Stimulated activated CD8-positive, alpha-beta memory T cell treated with anti-CD3 and anti-CD28 coated beads, Interleukin-4, amount 100 ng/mL, for 48 hours (primary cell): ENCODE data around the gene GAB2.
"Not testable (repeated sequence)": the region's sequence is repeated elsewhere in the genome, so short reads cannot be mapped to it uniquely, and the experiment has no call there.

ENCODE experiments used
- DNase-seq: peaks from one replicate; pipeline ENCODE4 v3.0.0-alpha.2; 2020

GAB2 gene

DNA sequence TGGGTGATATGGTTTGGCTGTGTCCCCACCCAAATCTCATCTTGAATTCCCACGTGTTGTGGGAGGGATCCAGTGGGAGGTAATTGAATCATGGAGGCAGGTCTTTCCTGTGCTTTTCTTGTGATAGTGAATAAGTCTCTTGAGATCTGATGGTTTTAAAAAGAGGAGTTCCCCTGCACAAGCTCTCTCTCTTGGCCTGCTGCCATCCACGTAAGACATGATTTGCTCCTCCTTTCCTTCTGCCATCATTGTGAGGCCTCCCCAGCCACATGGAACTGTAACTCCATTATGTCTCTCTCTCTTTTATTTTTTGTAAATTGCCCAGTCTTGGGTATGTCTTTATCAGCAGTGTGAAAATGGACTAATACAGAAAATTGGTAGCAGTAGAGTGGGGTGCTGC is 145.8 kb downstream of the GAB2 start:
- not testable (repeated sequence) for DNase-seq

DNA sequence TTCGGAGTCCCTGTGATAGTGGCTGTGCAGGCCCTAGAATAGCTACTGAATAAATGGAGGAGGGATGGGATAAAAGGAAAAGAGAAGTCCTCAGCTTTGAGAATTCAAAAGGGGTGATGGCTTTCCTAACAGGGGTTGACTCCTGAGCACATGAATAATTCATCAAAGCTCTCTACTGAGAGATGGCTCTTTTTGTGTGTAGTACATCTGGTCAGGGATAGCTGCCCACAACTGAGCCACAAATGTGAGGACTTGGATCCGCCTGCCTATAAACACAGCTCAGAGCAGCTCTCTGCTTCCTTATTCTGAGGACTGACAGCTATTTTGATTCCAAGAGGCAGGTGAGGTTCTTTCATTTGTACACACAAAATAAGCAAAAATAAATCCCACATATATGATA is 146.6 kb downstream of the GAB2 start:
- DNase-seq: no peak

DNA sequence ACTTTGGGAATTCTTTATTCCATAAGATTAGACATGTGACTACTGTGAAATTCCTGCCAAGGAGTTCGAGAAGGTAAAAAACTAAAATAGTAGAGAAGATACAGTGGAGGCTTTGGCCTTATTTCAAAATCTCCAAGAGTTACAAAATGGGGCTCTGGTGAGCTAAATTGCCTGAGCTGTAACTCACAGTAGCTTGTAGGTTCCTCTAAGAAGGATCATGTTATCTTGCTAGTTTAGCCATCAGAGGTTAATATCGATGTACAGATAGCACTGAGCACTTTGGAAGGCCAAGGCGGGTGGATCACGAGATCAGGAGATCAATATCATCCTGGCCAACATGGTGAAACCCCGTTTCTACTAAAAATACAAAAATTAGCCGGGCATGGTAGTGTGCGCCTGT is 147.8 kb downstream of the GAB2 start:
- no peak for DNase-seq

DNA sequence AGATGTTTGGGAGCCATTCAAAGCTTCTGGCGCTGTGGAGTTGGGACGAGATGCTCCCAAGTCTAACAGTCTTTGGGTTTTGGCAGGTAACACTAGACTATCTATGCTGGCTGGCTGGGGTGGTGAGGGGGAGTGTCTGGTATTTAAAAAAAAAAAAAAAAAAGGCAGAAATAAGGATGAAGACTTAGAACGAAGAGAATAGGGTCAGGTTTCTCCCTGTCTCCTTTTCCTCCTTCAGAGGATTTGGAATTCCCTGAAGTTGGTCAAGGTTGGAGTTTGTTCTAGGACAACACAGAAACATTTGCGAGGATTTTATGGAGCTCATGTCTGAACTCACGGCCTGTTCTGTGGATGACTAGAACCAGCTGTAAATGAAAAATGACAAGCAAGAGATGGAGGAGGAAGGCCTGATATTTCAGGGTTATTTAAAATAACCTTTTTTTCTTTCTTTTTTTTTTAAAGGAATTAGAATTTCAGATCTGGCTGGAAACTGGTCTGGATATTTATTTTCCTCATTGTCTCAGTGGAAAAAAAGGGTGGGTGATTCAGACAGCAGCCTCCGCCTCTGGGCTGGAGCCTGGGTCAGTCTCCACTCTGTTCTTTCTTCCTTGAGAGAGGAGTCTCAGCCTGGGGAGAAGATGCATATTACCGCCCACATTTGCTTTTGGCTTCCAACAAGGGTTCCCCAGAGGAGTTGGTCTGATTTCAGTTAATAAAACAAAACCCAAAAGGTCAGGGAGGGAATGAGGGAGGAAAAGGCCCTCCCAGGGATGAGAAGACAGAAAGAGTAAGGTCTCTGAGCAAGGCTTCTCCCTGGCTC is 148.8 kb downstream of the GAB2 start:
- no peak for DNase-seq

DNA sequence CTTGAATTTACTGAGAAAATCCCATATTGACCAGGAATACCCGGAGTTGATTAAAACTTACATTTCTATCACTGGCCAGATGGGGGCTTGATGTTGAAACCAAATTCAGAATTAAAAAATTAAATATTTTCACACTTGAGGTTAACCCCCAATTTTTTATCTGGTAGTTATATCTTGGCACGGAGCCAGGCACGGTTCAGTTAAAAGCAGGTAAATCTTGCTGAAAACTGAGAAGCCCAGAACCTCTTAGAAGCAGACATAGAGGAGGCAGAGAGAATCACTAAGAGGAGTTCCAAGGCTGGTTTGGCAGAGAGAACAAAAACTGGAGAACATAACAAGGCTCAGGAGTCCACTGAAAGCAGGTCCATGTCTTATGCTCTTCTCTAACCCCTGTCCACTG is 151.2 kb downstream of the GAB2 start:
- no peak for DNase-seq

DNA sequence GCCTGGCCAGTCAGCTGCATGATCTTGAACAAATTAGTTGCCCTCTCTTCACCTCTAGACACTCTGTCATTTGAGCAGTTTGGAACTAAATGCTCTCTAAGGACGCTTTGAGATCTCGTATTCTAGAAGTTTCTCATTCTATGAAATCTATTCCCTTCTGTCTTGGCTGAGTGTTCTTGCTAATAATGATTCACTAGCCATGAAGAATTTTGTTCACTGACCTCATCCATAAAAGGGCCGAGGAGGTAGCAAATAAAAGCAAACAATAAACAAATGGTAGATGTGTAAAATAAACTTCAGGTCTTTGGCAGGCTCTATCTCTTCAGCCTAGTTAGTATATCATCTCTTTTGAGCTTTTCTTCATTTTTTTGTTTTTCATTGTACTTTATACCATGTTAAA is 152.3 kb downstream of the GAB2 start:
- DNase-seq: no peak

DNA sequence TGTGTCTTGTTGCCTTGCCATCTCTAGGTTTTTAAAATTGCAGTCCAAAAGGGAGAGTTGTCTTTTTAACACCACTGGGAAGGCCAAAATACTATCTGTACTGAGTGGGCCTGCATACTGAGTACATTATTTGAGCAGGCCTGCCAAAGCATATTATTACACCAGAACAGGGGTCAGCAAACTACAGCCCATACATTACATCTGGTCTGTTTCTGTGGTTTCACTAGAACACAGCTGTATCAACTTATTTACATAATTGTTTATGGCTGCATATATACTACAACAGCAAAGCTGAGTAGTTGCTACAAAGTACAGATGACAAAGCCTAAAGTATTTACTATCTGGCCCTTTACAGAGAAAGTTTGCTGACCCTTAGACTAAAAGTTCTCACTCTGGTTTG is 154.9 kb downstream of the GAB2 start:
- DNase-seq: no peak

DNA sequence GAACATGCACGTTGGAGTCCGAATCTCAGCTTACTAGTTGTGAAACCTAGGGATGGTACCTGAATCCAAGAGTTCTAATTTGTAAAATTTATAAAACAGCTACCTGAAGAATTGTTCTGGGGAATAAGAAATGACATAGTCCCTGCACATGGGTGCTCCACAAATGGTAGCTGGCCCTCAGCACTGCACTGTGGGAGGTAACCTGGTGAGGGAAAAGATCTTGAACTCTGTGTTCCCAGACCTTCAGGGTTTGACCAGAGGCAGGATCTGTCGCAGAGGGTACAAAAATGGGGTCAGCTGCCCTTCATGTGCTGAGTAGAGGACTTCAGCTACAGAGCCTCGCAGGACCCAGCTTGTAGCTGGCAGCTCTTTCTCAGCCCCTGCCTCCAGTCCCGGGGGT is 155.4 kb downstream of the GAB2 start:
- DNase-seq: no peak

DNA sequence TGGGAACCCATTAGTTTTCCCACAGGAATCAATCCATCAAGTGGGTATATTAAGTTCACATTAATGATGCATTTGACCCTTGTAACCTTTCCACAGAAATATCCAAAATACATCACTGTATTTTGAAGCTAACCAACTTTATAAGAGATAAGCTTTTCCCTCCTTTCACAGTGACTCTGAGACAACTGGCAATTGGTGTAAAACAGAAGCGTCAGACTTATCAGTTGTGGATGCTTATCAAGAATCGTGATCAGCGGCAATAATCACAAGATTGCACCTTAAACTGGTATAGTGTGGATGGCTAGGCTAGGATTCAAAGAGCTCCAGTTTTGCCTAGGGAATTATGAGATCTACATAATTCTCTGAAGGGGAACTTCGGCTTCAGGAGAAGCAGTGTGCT is 155.8 kb downstream of the GAB2 start:
- DNase-seq: no peak

DNA sequence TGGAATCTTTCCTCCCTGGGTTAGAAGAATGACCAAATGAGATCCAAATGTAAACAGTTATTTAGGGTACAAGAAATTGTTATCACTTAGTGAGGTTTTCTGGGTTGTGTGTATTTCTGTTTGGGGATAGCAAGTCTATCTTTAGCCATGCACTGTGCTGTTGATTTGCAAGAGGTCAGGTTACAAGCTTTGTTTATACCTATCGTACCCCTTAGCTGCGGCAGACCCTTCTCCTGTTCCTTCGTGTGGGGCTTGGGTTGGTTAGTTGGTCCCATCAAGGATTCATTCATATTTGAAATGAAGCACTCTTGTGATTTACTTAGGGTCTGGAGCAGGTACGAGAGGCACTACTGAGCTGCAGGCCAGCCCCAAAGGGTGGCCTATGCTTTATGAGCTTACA is 156.3 kb downstream of the GAB2 start:
- no peak for DNase-seq

DNA sequence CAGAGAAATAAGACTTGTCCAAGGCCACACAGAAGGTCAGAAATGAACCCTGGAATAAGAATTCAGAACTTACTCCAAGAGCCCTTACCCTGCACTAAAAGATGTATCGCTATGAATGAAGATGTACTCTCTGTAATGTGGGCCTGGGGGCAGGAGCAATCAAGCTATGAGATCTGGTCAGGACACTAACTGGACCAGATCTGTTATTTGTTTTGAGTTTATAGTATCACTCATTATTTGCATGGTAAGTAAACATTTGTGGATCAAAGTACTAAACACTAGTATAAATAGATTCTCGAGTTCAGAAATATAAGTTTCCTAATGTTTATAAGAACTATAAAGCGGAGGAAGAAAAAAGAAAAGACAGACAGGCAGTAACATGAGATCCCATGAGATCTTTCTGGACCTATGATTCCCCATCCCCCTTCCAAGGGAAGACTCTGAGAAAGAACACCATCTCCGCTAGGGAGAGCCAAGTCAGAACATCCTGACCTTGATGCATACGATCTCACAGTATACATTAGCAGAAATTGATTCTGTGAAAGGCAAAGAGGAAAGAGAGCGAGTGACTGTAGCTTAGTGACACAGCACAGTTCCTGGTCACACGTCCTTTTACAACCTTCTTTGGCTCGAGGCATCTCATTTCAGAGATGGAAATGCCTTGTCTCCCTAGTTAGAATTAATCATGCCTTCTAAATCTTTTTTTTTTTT is 157.7 kb downstream of the GAB2 start:
- no peak for DNase-seq

DNA sequence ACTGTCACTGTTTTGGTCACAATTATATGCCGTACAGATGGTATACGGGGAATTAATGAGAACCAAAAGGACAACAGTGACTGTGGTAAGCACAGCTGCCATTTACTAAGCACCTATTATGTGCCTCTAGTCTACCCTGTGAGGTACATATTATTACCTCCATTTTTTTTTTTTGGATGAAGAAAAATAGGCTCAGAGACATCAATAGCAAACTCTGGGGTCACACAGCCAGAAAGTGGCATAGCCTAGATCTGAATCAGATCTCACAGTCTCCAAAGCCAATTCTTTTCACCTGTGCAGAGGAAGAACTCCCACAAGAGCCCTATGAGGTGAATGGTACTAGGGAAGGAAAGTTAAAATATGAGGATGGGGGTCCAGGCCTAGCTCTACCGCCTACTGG is 160.0 kb downstream of the GAB2 start:
- DNase-seq: no peak

DNA sequence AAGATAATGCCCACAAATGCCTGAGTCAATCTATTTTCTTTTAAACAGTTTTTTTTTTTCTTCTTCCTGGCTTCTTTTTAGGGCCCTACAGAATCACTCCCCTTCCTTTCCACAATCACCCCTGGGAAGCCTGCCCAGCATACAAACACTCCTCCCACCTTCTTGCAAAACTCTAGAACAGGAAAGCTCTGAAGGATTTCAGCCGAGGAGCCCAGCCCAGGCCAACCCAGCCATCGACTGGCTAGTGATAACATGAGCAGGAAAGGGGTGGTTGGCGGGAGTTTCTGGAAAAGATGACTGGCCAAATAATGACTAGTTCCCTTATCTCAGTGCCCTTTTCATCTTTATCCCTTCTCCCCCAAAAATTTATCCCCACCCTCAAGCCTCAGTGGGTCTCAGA is 160.7 kb downstream of the GAB2 start:
- DNase-seq: no peak

DNA sequence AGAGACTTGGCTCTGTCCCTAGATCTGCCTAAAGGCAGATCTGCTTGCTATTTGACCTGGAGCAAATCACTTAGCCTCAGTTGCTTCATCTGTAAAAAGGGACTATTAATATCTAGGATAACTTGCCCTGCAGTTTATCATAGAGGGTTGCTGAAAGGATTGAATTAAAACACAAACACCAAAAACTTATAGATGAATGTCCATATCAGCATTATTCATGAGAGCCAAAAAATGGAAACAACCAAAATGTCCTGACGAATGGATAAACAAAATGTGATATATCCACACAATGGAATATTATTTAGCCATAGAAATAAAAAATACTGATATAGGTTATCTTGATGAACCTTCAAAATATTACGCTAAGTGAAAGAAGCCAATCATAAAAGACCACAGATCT is 161.7 kb downstream of the GAB2 start:
- DNase-seq: no peak

DNA sequence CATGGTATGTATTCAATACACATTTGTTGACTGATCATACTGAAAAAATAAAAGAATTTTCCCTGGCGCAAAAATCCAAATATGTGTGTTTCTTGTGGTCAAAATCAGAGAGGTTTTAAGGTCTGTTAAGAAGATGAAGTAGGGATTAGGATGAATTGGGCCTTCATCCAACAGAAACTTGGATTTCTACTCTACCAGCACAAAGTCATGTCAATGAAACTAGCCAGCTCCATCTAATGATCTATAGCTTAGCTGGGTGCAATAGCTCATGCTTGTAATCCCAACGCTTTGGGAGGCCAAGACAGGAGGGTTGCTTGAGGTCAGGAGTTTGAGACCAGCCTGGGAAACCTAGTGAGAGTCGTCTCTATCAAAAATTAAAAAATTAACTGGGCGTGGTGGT is 163.4 kb downstream of the GAB2 start:
- DNase-seq: no peak

DNA sequence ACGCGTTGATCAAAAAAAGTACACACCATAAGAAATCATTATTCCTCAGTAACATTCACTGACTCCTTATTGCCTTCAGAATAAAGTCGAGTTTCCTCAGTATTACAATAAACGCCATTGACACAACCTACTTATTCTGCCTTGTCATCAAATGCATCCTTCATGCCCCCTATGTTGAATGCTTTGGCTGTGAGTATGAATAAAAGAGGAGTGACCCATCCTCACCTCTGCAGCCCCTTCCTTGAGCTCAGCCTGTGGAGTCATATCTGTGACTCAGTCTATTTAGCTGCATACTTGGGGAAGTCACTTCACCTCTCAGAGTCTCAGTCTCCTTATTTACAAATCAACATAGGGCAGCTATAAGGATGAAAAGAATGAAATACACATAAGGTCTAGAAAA is 163.8 kb downstream of the GAB2 start:
- no peak for DNase-seq

DNA sequence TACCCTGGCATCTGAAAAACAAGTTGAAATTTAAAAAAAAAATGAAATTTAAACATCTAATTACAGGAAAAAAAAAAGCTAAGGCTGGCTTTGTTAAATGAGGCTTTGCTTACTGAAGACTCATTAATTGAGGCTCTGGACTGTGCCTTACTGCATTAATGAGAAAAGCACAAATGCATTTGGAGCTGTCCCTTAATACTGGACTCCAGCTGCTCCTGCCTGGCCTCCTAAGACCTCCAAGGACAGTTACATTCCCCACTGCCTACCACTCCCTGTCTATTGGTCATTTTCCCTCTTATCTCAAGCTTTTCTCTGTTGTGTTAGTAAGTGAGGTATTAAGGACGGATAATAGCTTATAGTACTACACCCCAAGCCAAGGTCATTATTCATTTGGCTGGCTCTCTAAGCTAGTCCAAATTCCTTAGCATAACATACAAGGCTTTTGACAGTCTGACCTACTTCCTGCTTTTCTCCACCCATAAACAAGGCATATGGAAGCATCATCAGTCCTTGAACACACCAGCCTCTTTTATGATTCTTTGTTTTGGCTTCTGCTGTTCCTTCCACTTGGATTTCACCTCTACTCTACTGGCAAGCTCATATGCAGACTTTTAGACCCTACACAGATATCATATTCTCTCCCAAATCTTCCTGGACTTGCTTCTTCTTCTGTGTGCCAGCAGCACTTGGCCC is 166.4 kb downstream of the GAB2 start:
- DNase-seq: no peak

DNA sequence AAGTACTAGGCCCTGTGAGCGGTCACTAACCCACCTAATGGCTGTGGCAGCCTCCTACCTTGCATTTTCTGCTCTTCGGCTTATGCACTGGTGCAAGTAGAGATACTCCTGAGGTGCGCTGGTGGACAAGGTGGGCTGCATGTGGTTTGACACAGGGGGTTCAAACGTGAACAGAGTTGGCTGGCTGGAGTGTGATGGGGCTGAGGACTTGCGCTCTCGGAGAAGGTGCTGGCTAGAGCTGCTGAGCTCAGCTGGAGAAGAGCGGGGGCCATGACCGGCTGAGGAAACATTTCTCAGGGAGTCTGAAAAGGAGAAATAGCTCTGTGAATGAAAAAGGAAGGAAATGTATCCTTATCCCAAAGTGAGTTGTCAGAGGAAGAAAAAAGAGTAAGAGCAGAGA is 167.5 kb downstream of the GAB2 start:
- DNase-seq: no peak

DNA sequence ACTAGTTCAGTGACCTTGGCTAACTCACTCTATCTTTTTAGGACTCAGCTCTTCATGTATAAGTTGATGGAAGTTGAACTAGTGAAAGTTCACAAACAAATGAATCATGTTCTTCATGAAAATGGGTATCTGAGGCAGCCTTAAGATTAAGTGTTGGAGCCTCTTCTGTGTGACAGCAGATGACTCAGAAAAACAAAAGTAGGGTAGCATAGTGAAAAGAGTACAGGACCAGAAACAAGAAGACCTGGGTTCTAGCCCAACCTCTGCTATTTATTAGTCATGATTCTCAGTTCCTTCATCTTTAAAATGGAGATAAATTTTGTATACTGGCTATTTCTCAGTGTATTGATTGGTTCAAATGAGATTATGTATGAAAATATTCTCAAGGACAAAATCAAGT is 168.7 kb downstream of the GAB2 start:
- DNase-seq: no peak

DNA sequence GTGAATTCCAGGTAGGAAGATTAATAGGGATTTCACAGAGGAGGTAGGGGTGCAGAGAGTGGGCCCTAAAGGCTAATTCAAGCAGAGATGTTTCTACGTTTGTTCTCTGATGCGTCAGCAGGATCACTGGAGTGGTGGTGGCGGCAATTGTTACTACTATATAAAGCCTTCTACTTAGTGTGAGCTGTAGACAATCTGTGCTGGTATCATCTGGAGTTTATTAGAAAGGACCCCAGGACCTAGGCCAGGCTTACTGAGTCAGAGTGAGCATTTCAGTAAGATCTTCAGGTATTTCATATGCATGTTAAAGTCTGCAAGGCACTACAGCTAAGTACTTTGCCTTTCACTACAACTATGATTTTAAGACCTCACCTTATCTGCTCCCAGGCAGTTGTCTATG is 169.4 kb downstream of the GAB2 start:
- DNase-seq: no peak

DNA sequence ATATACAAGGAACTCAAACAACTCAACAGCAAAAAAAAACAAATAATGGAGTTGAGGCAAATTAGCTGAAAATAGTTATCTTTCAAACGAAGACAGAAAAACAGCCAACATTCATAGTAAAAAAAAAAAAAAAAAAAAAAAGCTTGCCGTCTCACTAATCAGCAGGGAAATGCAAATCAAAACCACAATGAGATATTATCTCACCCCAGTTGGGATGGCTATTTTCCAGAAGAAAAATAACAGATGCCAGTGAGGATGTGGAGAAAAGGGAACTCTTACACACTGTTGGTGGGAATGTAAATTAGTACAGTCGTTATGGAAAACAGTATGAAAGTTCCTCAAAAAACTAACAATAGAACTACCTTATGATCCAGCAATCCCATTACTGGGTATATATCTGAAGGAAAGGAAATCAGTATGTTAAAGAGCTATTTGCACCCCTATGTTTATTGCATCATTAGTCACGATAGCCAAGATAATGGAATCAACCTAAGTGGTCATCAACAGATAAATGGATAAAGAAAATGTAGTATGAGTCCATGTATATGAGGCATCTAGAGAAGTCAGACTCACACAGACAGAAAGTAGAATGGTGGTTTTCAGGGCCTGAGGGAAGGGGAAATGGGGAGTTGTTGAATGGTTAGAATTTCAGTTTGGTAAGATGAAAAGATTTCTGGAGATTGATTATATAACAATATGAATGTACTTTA is 172.9 kb downstream of the GAB2 start:
- DNase-seq: no peak

DNA sequence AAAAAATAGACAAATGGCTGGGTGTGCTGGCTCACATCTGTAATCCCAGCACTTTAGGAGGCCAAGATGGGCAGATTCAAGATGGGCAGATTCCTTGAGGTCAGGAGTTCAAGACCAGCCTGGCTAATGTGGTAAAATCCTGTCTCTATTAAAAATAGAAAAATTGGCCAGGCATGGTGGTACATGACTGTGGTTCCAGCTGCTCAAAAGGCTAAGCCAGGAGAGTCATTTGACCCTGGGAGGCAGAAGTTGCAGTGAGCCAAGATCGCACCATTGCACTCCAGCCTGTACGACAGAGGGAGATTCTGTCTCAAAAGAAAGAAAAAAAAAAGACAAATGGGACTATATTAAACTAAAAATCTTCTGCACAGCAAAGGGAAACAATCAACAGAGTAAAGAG is 173.5 kb downstream of the GAB2 start:
- no peak for DNase-seq

DNA sequence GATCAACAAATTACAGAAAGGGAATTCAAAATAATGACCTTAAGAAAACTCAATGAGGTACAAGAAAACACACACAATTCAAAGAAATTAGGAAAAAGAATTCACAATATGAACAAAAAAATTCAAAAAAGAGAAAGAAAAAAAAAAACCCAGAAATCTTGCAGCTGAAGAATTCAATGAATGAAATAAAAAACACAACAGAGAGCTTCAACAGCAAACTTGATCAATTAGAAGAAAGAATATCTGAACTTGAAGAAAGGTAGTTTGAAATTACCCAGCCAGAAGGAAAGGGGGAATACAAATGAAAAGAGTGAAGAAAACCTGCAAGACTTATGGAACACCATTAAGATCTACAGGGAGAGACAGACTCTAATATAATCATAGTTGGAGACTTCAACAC is 176.1 kb downstream of the GAB2 start:
- DNase-seq: no peak

DNA sequence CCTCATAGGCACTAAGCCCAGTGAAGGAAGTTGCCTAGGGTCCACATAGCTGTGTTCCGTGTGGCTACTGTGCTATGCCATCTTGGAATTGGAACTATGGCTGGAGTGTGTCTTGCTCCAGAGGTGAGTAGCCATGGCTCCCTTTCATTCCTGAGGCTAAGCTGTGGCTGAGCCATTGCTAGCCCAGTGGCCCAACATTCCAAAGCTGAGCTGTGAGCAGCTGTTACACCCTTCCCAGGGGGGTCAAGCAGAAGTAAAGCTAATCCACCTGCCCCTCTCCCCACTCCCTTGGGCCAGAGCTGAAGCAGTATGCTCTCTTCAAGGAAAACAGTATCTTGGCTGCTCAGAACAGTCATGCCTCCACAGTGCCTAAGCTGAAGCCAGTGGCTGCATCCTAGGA is 177.8 kb downstream of the GAB2 start:
- DNase-seq: no peak
